Measurements from ENCODE around the gene SCN10A.

GRCh38 chr3:38840987-38841386 lies 25.0 kb upstream of the SCN10A start:
- TF ChIP-seq E2F1 (CRISPR knock-in tag; IDR thresholded peaks at IDR 0.05) (no peak), ZNF121 (CRISPR knock-in tag; IDR thresholded peaks at IDR 0.05) (no peak)

Data from HepG2 (cell line).